HG03135 (cell line): ENCODE data around the gene PNPLA1.

Experiments used
- ATAC-seq: cut with Tn5 transposase; IDR thresholded peaks from one replicate; pipeline ENCODE4 v1.9.1; 2021; ENCODE audit warnings: mild to moderate bottlenecking, moderate library complexity; ENCODE audit not compliant: unreplicated experiment

Gene PNPLA1

GRCh38 chr6:36314221-36315014, 44.6 kb downstream of the PNPLA1 start:
- ATAC-seq, result no peak

GRCh38 chr6:36315921-36316320, 46.1 kb downstream of the PNPLA1 start:
- ATAC-seq, result no peak

GRCh38 chr6:36317623-36318022, 47.8 kb downstream of the PNPLA1 start:
- ATAC-seq, result no peak

- ATAC-seq, result no peak
Observed at GRCh38 chr6:36318690-36319435, 49.0 kb downstream of the PNPLA1 start.

- no peak for ATAC-seq
Observed at GRCh38 chr6:36319436-36319762, 49.5 kb downstream of the PNPLA1 start.

DNA sequence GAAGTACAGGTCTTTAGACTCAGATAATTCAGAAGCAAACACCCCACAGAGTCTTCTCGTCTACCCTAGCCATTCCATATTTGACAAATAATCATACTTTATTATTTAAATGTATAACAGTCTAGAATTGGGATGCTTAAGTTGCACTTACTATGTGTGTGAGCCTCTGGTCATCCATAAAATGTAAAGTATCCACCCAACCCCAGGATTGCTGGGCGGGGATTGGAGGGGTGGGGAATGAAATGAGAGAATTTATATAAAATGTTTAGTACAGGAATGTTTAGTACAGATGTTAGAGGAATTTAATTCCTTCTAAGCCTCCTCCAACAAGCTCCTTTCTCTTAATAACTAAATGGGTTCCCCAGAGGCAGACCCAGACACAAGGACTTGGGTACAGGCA, 50.0 kb downstream of the PNPLA1 start:
- ATAC-seq, result no peak

- no peak for ATAC-seq
Observed at GRCh38 chr6:36320475-36320874, 50.6 kb downstream of the PNPLA1 start.

GRCh38 chr6:36322591-36322990, 52.7 kb downstream of the PNPLA1 start:
- ATAC-seq, result no peak

DNA sequence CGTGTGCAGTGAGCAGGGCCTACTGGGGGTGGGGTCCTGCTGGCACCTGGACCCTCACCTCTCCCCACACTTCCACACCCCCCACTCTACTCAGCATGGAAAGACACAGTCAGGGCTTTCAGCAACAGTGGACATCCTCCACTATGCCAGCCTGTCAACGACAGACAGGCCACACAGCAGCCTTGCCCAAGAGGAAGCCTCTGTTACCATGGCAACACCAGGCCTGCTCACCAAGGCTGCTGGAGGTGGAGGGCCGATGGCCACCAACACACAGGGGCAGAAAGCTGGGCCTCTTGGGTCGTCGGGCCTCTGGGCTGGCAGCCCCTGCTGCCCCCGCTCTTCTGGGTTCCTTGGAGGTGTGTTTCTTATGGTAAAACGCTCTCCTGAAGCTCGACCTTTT, 53.2 kb downstream of the PNPLA1 start:
- ATAC-seq, result no peak

GRCh38 chr6:36324191-36324590, 54.3 kb downstream of the PNPLA1 start:
- no peak for ATAC-seq

- ATAC-seq, result no peak
Observed at GRCh38 chr6:36324715-36325114, 54.9 kb downstream of the PNPLA1 start.

- no peak for ATAC-seq
Observed at GRCh38 chr6:36326356-36326995, 56.6 kb downstream of the PNPLA1 start.

DNA sequence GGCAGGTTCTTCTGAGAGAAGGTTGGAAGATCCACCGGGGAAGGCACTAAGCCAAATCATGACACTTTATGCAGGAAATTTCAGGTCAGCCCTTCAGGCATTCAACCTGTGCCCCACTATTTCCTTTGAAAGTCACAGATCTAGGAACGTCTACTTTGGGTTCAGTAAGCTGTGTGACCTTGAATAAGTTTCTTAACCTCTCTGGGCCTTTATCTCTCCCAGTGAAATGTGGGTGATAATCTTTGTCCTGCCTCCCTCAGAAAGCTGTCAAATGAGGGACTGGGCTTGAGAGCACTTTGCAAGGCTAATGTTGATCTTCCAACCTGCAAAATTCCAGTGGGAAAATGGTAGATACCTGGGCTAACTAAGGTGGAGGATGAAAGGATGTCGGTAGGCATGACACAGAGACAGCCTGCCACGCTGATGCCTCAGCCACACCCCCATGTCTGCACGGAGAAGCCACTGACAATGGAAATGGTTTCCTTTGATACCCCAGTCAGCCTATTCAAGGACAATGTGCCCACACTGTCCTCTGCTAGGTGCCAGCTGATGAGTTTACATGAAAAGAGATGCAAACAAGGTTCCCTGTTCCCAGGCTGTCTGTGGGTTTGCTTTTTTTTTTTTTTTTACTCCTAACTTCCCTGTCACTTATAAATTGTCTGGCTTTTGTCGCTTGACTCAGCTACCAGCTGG, 57.5 kb downstream of the PNPLA1 start:
- ATAC-seq, result no peak

- ATAC-seq, result no peak
Observed at GRCh38 chr6:36327919-36328236, 58.0 kb downstream of the PNPLA1 start.

DNA sequence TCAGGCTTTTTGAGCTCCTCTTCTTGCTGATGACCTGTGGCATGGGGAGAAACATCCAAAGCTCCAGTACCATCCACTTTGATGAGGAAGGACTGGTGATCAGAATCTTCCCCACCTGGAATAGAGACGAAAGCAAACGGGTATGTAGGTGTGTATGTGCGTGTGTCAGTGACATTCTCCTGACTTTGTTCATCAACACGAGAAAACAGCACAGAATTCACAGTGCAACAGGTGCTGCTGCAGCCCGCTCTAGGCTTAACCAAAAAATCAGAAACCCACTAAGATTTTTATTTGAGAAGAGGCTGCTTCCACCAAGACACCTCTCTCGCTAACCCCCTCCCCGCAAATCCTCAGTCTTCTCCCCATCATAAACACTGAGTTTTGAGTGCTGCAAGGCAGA, 58.7 kb downstream of the PNPLA1 start:
- ATAC-seq, result no peak

DNA sequence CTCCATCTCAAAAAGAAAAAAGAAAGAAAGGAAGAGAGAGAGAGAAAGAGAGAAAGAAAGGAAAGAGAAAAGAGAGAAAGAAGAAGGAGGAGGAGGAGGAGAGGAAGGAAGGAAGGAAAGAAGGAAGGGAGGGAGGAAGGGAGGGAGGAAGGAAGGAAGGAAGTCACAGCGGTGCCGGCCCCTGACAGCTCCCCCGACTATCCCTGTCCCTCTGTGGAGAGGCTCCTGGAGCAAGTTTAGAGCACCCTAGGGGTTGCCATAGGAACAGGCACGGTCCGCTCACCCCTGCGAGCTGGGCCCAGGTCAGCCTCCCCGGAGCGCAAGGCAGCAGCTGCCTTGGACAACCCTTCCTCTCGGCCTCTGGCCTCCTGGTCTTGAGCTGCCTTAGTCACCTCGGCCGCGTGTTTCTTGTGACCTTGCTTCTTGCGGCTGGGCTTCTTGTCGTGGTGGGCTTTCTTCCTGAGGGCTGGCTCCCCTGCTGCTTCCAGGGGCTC, 60.0 kb downstream of the PNPLA1 start:
- ATAC-seq, result no peak

GRCh38 chr6:36330366-36330765, 60.5 kb downstream of the PNPLA1 start:
- ATAC-seq, result no peak

- no peak for ATAC-seq
Observed at GRCh38 chr6:36331381-36331780, 61.5 kb downstream of the PNPLA1 start.

- no peak for ATAC-seq
Observed at GRCh38 chr6:36333171-36333895, 63.5 kb downstream of the PNPLA1 start.

DNA sequence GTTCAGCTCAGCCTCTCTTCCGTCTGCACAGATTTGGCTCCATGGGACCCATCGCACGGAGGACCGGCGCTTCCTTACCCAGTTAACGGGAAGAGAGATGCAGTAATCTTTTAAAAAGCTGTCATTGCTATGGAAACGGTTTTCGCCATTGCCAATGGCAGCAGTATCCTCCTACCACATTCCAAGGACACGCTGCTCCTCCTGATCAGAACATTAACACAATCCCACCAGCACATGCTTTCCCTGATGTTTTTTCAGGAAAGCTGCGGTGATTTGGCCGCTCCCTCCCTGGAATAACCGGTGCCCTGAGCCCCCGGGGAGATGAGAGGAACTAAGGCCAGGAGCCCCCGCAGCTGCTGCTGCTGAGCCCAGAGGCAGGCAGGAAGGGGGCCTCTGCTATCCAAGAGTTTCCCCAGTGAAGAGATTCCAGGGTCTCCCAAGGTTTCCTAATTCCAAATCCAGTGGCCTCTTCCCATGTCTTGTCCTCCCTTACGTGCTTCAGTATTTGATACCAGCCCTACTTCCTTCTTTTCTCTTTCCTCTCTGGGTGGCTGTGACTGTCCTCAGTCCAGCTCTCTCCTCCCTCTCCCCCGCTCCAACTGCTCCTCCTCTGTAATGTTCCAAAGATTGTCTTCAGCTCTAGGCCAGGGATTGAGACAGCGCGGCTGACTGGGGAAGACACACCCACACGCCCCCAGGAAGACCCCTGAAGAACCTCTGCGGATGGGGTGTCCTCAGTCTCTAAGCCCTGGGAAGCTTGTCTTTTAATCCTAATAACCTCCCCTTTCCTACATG, 64.3 kb downstream of the PNPLA1 start:
- no peak for ATAC-seq
